Smooth muscle cell (in vitro differentiated cells): ENCODE data around the gene SMARCA5. TPM values are rescaled to one million over a fixed set of nuclear protein-coding genes. Genes with fewer than 3 reads are reported as not detected.
A peak's percentile ranks its signal among the peaks of the same experiment; 100 is the strongest.

Experiments used
- DNase-seq: peaks from one replicate; lab custom pipeline; 2025; ENCODE audit not compliant: unreplicated experiment; lab: John Stamatoyannopoulos, UW
- H2AFZ ChIP-seq: fragments of 200-600 bp; sonication (generic); 2 replicates; pipeline ENCODE4 v1.6.0; 2016; ENCODE audit warnings: antibody characterized with exemption, low read depth, mild to moderate bottlenecking
- H3F3A ChIP-seq: fragments of 200-600 bp; sonication (generic); 2 replicates; pipeline ENCODE4 v1.6.0; 2017; ENCODE audit warnings: antibody characterized with exemption, low read depth
- H3K27ac ChIP-seq: fragments of 200-600 bp; sonication (generic); 2 replicates; pipeline ENCODE4 v1.5.1; 2016; ENCODE audit warnings: low read depth, mild to moderate bottlenecking
- H3K27me3 ChIP-seq: fragments of 200-600 bp; sonication (generic); 2 replicates; pipeline ENCODE4 v1.6.1; 2016; ENCODE audit warnings: low read depth, mild to moderate bottlenecking
- H3K36me3 ChIP-seq: fragments of 200-600 bp; sonication (generic); 2 replicates; pipeline ENCODE4 v1.5.1; 2016; ENCODE audit warnings: low read depth
- H3K4me1 ChIP-seq: fragments of 200-600 bp; sonication (generic); 2 replicates; pipeline ENCODE4 v1.5.1; 2016; ENCODE audit warnings: low read depth
- H3K4me2 ChIP-seq: fragments of 200-600 bp; sonication (generic); 2 replicates; pipeline ENCODE4 v1.6.0; 2016; ENCODE audit warnings: mild to moderate bottlenecking
- H3K4me3 ChIP-seq: fragments of 200-600 bp; sonication (generic); 2 replicates; pipeline ENCODE4 v1.5.1; 2016; ENCODE audit warnings: mild to moderate bottlenecking
- H3K79me2 ChIP-seq: fragments of 200-600 bp; sonication (generic); 2 replicates; pipeline ENCODE4 v1.6.0; 2016; ENCODE audit warnings: low read depth, mild to moderate bottlenecking
- H3K9ac ChIP-seq: fragments of 200-600 bp; sonication (generic); 2 replicates; pipeline ENCODE4 v1.6.0; 2016; ENCODE audit warnings: low read depth
- H3K9me3 ChIP-seq: fragments of 200-600 bp; sonication (generic); replicated peaks from 2 replicates; pipeline ENCODE4 v1.5.1; 2016; ENCODE audit warnings: low read depth
- H4K20me1 ChIP-seq: fragments of 200-600 bp; sonication (generic); 2 replicates; pipeline ENCODE4 v1.6.0; 2016; ENCODE audit warnings: low read depth
- WGBS: methylation state at CpG from one replicate; pipeline ENCODE4 v1.1.7; 2016; ENCODE audit warnings: low lambda C conversion rate; 5-methylcytosine and 5-hydroxymethylcytosine counted together
- polyA plus RNA-seq: library from polyadenylated mRNA; unstranded; fragments of >200 nt; fragmentation: Nextera tagmentation; extraction: Ambion mirVana; gene quantifications from 2 replicates; pipeline ENCODE4 v1.2.1, GENCODE V29; 2016
- total RNA-seq: library from RNA; depleted of rRNA; stranded (reverse); fragments of >200 nt; gene quantifications from 2 replicates; pipeline ENCODE4 v1.2.3, GENCODE V29; 2014
- TF ChIP-seq, protein P1 (sequence below): fragments of 200-600 bp; sonication (generic); IDR thresholded peaks from 2 replicates; pipeline ENCODE4 v1.5.1; 2017; ENCODE audit warnings: borderline replicate concordance, mild to moderate bottlenecking, antibody characterized with exemption; ENCODE audit not compliant: insufficient read depth, poor library complexity, severe bottlenecking

SMARCA5 gene
- total and polyA plus RNA-seq, 2 experiments from 2014 or later: 31.2 to 80.2 TPM

DNA sequence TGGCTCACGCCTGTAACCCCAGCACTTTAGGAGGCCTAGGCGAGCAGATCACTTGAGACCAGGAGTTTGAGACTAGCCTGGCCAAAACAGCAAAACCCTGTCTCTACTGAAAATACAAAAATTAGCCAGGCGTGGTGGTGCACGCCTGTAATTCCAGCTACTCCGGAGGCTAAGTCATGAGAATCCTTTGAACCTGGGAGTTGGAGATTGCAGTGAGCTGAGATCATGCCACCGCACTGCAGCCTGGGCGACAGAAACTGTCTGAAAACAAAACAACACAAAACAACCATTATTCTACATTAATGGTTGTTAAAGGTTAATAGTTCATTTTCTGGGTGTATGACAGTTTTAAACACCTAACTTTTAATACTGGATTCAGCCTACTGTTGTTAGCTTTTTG lies 1.6 kb upstream of the SMARCA5 start:
- TF ChIP-seq, protein P1, sequence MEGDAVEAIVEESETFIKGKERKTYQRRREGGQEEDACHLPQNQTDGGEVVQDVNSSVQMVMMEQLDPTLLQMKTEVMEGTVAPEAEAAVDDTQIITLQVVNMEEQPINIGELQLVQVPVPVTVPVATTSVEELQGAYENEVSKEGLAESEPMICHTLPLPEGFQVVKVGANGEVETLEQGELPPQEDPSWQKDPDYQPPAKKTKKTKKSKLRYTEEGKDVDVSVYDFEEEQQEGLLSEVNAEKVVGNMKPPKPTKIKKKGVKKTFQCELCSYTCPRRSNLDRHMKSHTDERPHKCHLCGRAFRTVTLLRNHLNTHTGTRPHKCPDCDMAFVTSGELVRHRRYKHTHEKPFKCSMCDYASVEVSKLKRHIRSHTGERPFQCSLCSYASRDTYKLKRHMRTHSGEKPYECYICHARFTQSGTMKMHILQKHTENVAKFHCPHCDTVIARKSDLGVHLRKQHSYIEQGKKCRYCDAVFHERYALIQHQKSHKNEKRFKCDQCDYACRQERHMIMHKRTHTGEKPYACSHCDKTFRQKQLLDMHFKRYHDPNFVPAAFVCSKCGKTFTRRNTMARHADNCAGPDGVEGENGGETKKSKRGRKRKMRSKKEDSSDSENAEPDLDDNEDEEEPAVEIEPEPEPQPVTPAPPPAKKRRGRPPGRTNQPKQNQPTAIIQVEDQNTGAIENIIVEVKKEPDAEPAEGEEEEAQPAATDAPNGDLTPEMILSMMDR: no peak
- Histone ChIP-seq H3K4me2 (no peak overlapping the region), H3K79me2 (peaks cover 29% of the 10 kb centered on the region), H3K27ac (no peak overlapping the region), H3K4me3 (no peak overlapping the region), H3K9me3 (no peaks in the 10 kb centered on the region), H3K36me3 (no peaks in the 10 kb centered on the region), H3K9ac (no peak overlapping the region), H3K4me1 (peaks cover 14% of the 10 kb centered on the region), H3F3A (no peaks in the 10 kb centered on the region), H3K27me3 (peaks cover 19% of the 10 kb centered on the region), H4K20me1 (peaks cover 29% of the 10 kb centered on the region), H2AFZ (peak overlapping the region; percentile 98)
- no peak for DNase-seq
- 83% methylated on average over 7 of the region's 7 CpGs for WGBS

DNA sequence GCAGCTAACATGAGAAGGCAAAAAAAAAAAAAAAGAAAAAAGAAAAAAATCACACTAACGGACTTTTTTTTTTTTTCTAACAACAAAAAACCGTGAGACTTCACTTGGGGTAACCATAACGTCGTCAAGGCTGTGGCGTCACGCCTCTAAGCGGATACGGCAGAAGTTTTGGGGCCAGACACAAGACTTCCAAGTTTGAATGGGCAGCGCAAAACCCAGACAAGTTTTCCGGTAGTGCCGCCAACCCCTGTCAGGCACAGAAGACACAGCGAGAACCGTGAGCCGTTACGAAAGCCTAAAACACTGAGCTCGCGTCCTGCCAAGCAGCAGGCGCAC lies 556 bp upstream of the SMARCA5 start:
- peaks cover 14% of the 10 kb centered on the region for H3K4me1 ChIP-seq
- H2AFZ ChIP-seq: peak overlapping the region; percentile 98
- peaks cover 5% of the 10 kb centered on the region for H3K36me3 ChIP-seq
- H3K27ac ChIP-seq: peak overlapping the region; percentile 98
- TF ChIP-seq, protein P1: no peak
- peaks cover 40% of the 10 kb centered on the region for H3K79me2 ChIP-seq
- H4K20me1 ChIP-seq: peaks cover 40% of the 10 kb centered on the region
- no peak for DNase-seq
- no peaks in the 10 kb centered on the region for H3F3A ChIP-seq
- H3K4me3 ChIP-seq: peak overlapping the region; percentile 92
- 0% methylated on average over 18 of the region's 18 CpGs for WGBS
- peaks cover 19% of the 10 kb centered on the region for H3K27me3 ChIP-seq
- peak overlapping the region; percentile 96 for H3K4me2 ChIP-seq
- H3K9ac ChIP-seq: peak overlapping the region; percentile 97
- no peaks in the 10 kb centered on the region for H3K9me3 ChIP-seq

DNA sequence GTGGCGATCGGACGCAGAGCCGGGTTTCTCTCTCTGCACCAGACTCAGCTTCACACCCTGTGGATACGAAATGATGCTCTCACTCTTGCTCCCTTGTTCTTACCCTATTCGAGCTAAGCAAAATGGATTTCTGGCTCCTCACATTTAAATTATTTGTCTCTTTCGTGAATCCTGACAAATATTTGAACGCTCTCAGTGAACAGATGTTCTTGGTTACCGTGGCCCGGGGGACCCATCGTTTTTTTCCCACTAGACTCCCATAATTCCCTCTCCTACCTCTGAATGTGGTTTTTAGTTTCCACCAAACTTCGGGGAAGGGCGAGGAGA lies 630 bp downstream of the SMARCA5 start:
- peaks cover 51% of the 10 kb centered on the region for H3K79me2 ChIP-seq
- DNase-seq: no peak
- under 1% methylated on average over 13 of the region's 13 CpGs for WGBS

DNA sequence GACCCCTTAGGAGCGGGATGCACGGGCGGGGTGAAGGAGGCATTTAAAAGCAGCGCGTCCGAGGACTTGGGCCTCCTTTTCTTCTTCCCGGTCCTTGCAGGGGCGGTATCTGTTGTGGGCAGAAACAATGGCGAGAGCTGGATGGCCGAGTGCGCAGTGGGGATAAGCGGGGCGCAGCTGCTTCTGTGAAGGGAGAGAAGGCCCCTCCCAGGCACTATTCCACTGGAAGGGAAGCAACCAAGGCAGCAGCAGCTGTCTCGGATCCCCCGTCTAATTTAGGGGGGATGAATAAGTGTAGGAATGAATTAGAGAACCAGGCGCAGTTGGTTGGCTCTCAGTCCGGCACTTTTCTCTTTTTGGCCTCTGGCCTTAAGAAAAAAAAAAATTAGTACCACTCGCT lies 995 bp downstream of the SMARCA5 start:
- H3K9me3 ChIP-seq: no peaks in the 10 kb centered on the region
- H4K20me1 ChIP-seq: peaks cover 55% of the 10 kb centered on the region
- peaks cover 55% of the 10 kb centered on the region for H3K79me2 ChIP-seq
- WGBS: under 1% methylated on average over 18 of the region's 18 CpGs
- H3K36me3 ChIP-seq: peaks cover 15% of the 10 kb centered on the region
- TF ChIP-seq, protein P1: no peak
- peak overlapping the region; percentile 98 for H3K27ac ChIP-seq
- peak overlapping the region; percentile 96 for H3K4me2 ChIP-seq
- H3K4me1 ChIP-seq: peaks cover 14% of the 10 kb centered on the region
- DNase-seq: peak; percentile 5
- no peak overlapping the region for H2AFZ ChIP-seq
- H3F3A ChIP-seq: no peaks in the 10 kb centered on the region
- H3K9ac ChIP-seq: peak overlapping the region; percentile 97
- peaks cover 8% of the 10 kb centered on the region for H3K27me3 ChIP-seq
- H3K4me3 ChIP-seq: peak overlapping the region; percentile 92

More for the DNA sequence above, 630 bp downstream of the SMARCA5 start:
- Histone ChIP-seq H3K9ac (peak overlapping the region; percentile 97), H3K4me3 (peak overlapping the region; percentile 92), H3K36me3 (peaks cover 11% of the 10 kb centered on the region), H4K20me1 (peaks cover 52% of the 10 kb centered on the region), H3K27me3 (peaks cover 8% of the 10 kb centered on the region), H3K27ac (peak overlapping the region; percentile 98), H3F3A (no peaks in the 10 kb centered on the region), H3K4me1 (peaks cover 14% of the 10 kb centered on the region), H3K4me2 (peak overlapping the region; percentile 96), H2AFZ (no peak overlapping the region), H3K9me3 (no peaks in the 10 kb centered on the region)
- TF ChIP-seq, protein P1: no peak
